NT2/D1 (cell line): ENCODE measurements around the gene MOBP.

Experiments used
- DNase-seq: peaks from one replicate; pipeline ENCODE4 v3.0.0-alpha.2; 2011; ENCODE audit warnings: low read depth, low spot score
- H3K27me3 ChIP-seq: 2 replicates; pipeline ENCODE4 v1.6.0; 2011; ENCODE audit warnings: mild to moderate bottlenecking; ENCODE audit not compliant: insufficient read length, insufficient read depth
- H3K36me3 ChIP-seq: 2 replicates; pipeline ENCODE4 v1.6.1; 2011; ENCODE audit warnings: mild to moderate bottlenecking, low read length, mixed read lengths; ENCODE audit not compliant: insufficient read depth, insufficient read length
- H3K4me1 ChIP-seq: 2 replicates; pipeline ENCODE4 v1.5.1; 2011; ENCODE audit not compliant: insufficient read depth, insufficient read length
- H3K4me3 ChIP-seq: 2 replicates; pipeline ENCODE4 v1.5.1; 2011; ENCODE audit warnings: low read depth; ENCODE audit not compliant: insufficient read length
- H3K9ac ChIP-seq: 2 replicates; pipeline ENCODE4 v1.6.0; 2011; ENCODE audit warnings: low read depth; ENCODE audit not compliant: insufficient read length
- H3K9me3 ChIP-seq: 2 replicates; pipeline ENCODE4 v1.5.1; 2011; ENCODE audit warnings: mild to moderate bottlenecking, low read length; ENCODE audit not compliant: insufficient read depth
- SUZ12 ChIP-seq: IDR thresholded peaks from 2 replicates; pipeline ENCODE4 v1.6.1; 2011; ENCODE audit not compliant: insufficient read length, insufficient read depth; ENCODE audit errors: extremely low read depth
- YY1 ChIP-seq: IDR thresholded peaks from 2 replicates; pipeline ENCODE4 v1.6.1; 2011; ENCODE audit not compliant: insufficient read length, insufficient read depth
- ZNF274 ChIP-seq: IDR thresholded peaks from 2 replicates; pipeline ENCODE4 v1.6.1; 2011; ENCODE audit warnings: mild to moderate bottlenecking, low read depth, low read length

The MOBP gene

GRCh38 chr3:39519103-39519502 lies 51.6 kb downstream of the MOBP start:
- no peak for DNase-seq
- Histone ChIP-seq H3K27me3 (no peaks in the 10 kb centered on the region), H3K9ac (no peak overlapping the region), H3K4me1 (no peaks in the 10 kb centered on the region), H3K36me3 (no peaks in the 10 kb centered on the region), H3K4me3 (no peak overlapping the region), H3K9me3 (peaks cover 7% of the 10 kb centered on the region; the same call in 1 of the 2 replicates)
- no peak for TF ChIP-seq YY1
- TF ChIP-seq ZNF274, result no peak
- no peak for TF ChIP-seq SUZ12

- no peak for DNase-seq
- H3K36me3 ChIP-seq, result no peaks in the 10 kb centered on the region
- H3K27me3 ChIP-seq, result no peaks in the 10 kb centered on the region
- no peak for TF ChIP-seq ZNF274
- no peak for TF ChIP-seq YY1
- no peak overlapping the region for H3K9ac ChIP-seq
- H3K9me3 ChIP-seq, result peaks cover 13% of the 10 kb centered on the region
- no peaks in the 10 kb centered on the region for H3K4me1 ChIP-seq
- H3K4me3 ChIP-seq, result no peak overlapping the region
Observed at GRCh38 chr3:39519554-39520288, 52.2 kb downstream of the MOBP start.

- TF ChIP-seq ZNF274 (no peak), YY1 (no peak), SUZ12 (no peak)
- Histone ChIP-seq H3K4me1 (no peaks in the 10 kb centered on the region), H3K9me3 (peaks cover 23% of the 10 kb centered on the region), H3K27me3 (no peaks in the 10 kb centered on the region), H3K9ac (no peak overlapping the region), H3K36me3 (no peaks in the 10 kb centered on the region), H3K4me3 (no peak overlapping the region)
- DNase-seq, result no peak
Observed at GRCh38 chr3:39521456-39521855, 54.0 kb downstream of the MOBP start.

GRCh38 chr3:39524107-39524506 lies 56.6 kb downstream of the MOBP start:
- Histone ChIP-seq H3K9me3 (peaks cover 23% of the 10 kb centered on the region), H3K27me3 (no peaks in the 10 kb centered on the region), H3K9ac (no peak overlapping the region), H3K36me3 (no peaks in the 10 kb centered on the region), H3K4me1 (no peaks in the 10 kb centered on the region), H3K4me3 (no peak overlapping the region)
- DNase-seq, result no peak
- no peak for TF ChIP-seq ZNF274
- TF ChIP-seq YY1, result no peak
- no peak for TF ChIP-seq SUZ12

- Histone ChIP-seq H3K4me1 (no peaks in the 10 kb centered on the region), H3K9me3 (peaks cover 18% of the 10 kb centered on the region), H3K4me3 (no peak overlapping the region), H3K27me3 (no peaks in the 10 kb centered on the region), H3K36me3 (no peaks in the 10 kb centered on the region), H3K9ac (no peak overlapping the region)
- TF ChIP-seq SUZ12, result no peak
- no peak for TF ChIP-seq ZNF274
- no peak for TF ChIP-seq YY1
- no peak for DNase-seq
Observed at GRCh38 chr3:39528844-39529243, 61.4 kb downstream of the MOBP start.

- peaks cover 11% of the 10 kb centered on the region for H3K9me3 ChIP-seq
- H3K4me3 ChIP-seq, result no peak overlapping the region
- no peaks in the 10 kb centered on the region for H3K4me1 ChIP-seq
- DNase-seq, result no peak
- H3K9ac ChIP-seq, result no peak overlapping the region
- no peaks in the 10 kb centered on the region for H3K27me3 ChIP-seq
- TF ChIP-seq SUZ12, result no peak
- no peak for TF ChIP-seq ZNF274
- no peak for TF ChIP-seq YY1
- H3K36me3 ChIP-seq, result no peaks in the 10 kb centered on the region
Observed at GRCh38 chr3:39529577-39529976, 62.1 kb downstream of the MOBP start.

- TF ChIP-seq YY1, result no peak
- no peak for TF ChIP-seq ZNF274
- no peak for TF ChIP-seq SUZ12
- Histone ChIP-seq H3K36me3 (no peaks in the 10 kb centered on the region), H3K27me3 (no peaks in the 10 kb centered on the region), H3K9ac (no peak overlapping the region), H3K9me3 (no peaks in the 10 kb centered on the region), H3K4me1 (no peaks in the 10 kb centered on the region), H3K4me3 (no peak overlapping the region)
- DNase-seq, result no peak
Observed at GRCh38 chr3:39531066-39531465, 63.6 kb downstream of the MOBP start.

- no peak for DNase-seq
- Histone ChIP-seq H3K36me3 (no peaks in the 10 kb centered on the region), H3K27me3 (no peaks in the 10 kb centered on the region), H3K9me3 (no peaks in the 10 kb centered on the region), H3K9ac (no peak overlapping the region), H3K4me1 (no peaks in the 10 kb centered on the region), H3K4me3 (no peak overlapping the region)
- TF ChIP-seq ZNF274, result no peak
- no peak for TF ChIP-seq YY1
- TF ChIP-seq SUZ12, result no peak
Observed at GRCh38 chr3:39531665-39532064, 64.2 kb downstream of the MOBP start.
